NCI-H2227 (cell line): Measurements from ENCODE around the gene ZBTB11.
"Not testable (repeated sequence)": the region's sequence is repeated elsewhere in the genome, so short reads cannot be mapped to it uniquely, and the experiment has no call there.

Source experiments
- DNase-seq: peaks from one replicate; lab custom pipeline; 2025; ENCODE audit not compliant: unreplicated experiment; lab: John Stamatoyannopoulos, UW

ZBTB11 gene

GRCh38 chr3:101643861-101644613 lies 32.9 kb downstream of the ZBTB11 start:
- no peak for DNase-seq

- DNase-seq, result no peak
Measured at GRCh38 chr3:101643009-101643844, 33.7 kb downstream of the ZBTB11 start.

GRCh38 chr3:101642441-101642840 lies 34.5 kb downstream of the ZBTB11 start:
- DNase-seq, result no peak

GRCh38 chr3:101641397-101642115 lies 35.4 kb downstream of the ZBTB11 start:
- not testable (repeated sequence) for DNase-seq

DNA sequence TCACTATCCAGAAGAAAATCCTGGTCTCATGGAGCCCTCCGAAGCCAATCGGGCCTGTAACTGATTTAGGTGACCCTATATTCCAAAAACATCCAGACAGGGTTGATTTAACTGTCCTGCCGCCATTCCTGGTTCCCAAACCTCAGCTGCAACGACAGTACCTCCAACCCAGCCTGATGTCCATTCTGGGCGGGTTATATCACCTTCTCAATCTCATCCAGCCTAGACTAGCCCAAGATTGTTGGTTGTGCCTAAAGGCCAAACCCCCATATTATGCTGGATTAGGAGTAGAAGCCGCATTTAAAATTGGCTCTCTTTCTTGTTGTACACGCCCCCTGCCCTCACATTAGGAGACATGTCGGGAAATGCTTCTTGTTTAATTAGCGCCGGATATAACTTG lies 36.7 kb downstream of the ZBTB11 start:
- no peak for DNase-seq

DNA sequence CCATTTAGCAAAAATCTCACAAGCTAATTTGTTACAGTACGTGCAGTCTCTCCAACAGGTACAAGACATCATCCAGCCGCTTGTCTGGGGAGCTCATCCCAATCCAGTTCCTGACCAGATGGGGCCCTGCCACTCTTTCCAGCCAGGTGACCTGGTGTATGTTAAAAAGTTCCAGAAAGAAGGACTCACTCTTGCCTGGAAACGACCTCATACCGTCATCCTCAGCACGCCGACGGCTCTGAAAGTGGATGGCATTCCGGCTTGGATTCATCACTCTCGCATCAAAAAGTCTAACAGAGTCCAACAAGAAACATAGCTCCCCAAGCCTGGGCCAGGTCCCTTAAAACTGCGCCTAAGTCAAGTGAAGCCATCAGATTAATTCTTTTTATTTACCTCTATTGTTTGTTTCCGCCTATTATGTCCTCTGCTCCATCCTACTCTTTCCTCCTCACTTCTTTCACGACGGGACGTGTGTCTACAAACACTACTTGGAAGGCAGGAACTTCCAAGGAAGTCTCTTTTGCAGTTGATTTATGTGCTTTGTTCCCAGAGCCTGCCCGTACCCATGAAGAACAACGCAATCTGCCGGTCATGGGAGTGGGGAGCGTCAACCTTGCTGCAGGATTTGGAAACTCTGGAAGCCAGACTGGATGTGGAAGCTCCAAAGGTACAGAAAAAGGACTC lies 37.5 kb downstream of the ZBTB11 start:
- DNase-seq, result no peak

GRCh38 chr3:101638261-101638745 lies 38.6 kb downstream of the ZBTB11 start:
- peak; percentile 24 for DNase-seq

DNA sequence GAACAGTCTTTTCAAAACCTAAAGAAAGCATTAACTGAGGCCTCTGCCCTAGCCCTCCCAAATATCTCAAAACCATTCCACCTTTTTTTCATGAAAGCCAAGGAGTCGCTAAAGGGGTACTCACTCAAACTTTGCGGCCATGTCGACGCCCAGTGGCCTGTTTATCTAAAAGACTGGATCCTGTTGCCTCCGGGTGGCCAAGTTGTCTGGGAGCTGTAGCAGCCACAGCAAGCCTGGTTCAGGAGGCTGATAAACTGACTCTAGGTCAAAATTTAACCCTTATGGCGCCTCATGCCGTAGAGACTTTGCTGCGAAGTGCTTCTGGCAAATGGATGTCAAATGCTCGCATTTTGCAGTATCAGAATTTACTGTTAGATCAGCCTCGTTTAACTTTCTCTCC lies 39.5 kb downstream of the ZBTB11 start:
- DNase-seq, result no peak

- peak; percentile 59 for DNase-seq
Measured at GRCh38 chr3:101635954-101636798, 40.8 kb downstream of the ZBTB11 start.

- no peak for DNase-seq
Measured at GRCh38 chr3:101635345-101635744, 41.6 kb downstream of the ZBTB11 start.

DNA sequence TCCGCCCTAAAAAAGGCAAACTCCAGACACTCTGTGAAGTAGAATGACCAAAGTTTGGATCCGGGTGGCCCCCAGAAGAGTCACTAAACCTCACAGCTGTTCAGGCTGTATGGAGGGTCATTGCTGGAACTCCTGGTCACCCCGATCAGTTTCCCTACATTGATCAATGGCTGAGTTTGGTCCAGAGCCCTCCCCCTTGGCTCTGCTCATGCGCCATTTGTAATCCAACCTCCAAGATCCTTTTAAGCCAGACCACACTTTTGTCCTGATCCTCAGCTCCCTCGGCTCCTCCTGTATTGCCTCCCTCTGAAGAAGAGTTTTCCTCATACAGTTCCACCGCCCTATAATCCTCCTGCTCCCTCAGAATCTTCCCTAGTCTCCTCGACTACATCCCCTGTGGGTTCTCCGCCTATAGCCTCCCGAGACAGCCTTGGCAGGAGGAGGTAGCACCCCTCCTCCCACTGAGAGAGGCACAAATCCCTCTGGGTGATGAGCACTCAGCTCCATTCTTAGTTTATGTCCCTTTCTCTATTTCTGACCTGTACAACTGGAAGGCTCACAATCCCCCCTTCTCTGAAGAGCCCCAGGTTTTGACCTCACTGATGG lies 42.2 kb downstream of the ZBTB11 start:
- no peak for DNase-seq

DNA sequence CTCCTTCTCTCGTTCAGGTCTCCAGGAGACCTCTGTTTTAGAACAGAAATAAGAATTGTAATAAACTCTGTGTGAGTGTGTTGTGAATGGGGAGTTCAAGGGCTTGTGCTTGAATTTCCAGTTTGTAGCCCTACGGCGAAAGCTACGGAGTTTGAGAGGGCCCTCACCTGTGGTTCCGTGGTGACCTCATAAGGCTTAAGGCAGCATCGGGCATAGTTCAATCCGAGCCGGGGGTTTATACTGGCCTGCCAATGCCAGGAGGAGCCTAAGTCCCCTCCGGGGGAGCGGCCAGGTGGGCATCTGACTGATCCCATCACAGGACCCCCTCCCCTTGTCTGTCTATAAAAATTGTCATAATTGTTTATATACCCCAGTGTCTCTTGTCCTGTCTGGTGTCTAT lies 43.7 kb downstream of the ZBTB11 start:
- no peak for DNase-seq

DNA sequence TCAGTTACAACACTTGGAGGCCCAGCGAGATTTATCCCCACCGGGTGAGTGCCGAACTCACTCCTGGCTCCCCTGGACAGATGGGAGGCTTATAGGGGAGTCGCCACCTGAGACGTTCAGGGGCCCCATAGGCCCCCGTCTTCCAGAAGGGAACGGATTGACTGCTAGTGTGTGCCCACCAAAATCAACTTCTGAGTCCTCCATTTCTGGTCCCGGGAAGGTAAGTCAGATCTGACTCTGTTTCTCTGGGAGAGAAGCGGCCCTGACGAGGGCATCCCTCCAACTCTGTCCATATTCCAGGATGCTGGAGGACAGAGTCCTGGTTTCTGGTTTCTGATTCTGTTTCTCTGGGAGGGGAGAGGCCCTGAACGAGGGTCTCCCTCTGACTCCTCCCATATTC lies 44.3 kb downstream of the ZBTB11 start:
- no peak for DNase-seq

DNA sequence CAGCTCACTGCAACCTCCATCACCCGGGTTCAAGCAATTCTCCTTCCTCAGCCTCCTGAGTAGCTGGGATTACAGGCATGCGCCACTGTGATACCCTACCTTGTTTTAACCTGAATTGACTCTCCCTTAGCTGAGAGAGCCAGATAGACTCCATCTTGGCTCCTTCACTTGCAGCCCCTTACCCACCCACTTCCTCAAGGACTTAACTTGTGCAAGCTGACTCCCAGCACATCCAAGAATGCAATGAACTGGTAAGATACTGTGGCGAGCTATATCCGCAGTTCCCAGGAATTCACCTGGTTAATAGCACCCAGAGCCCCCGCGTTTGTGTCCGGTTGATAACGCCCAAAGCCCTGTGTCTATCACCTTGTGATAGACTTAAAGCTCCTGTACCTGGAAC lies 45.0 kb downstream of the ZBTB11 start:
- not testable (repeated sequence) for DNase-seq

DNA sequence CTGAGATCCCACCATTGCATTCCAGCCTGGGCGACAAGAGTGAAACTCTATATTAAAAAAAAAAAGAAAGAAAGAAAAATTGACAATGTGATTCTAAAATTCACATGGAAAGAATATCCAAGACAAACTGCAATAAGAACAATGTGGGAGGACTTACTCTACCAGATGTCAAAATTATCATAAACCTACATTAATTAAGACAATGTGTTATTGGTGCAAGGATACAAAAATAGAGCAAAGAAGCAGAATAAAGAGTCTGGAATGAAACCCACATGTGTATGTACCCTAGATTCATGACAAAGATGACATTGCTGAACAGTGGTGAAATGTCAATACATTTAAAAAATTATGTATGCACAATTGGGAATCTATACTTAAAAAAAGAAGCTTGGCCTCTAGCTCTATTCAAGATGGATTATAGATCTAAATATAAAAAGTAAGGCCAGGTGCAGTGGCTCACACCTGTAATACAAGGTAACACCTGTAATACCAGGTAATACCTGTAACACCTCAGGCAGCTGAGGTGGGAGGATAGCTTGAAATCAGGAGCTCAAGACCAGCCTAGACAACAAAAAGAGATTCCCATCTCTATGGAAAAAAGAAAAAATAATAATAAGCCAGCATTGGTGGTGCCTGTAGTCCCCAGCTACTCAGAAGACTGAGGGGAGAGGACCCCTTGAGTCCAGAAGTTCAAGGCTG lies 45.7 kb downstream of the ZBTB11 start:
- no peak for DNase-seq

- DNase-seq, result no peak
Measured at GRCh38 chr3:101629219-101629618, 47.7 kb downstream of the ZBTB11 start.

- DNase-seq, result no peak
Measured at GRCh38 chr3:101625879-101626278, 51.1 kb downstream of the ZBTB11 start.

DNA sequence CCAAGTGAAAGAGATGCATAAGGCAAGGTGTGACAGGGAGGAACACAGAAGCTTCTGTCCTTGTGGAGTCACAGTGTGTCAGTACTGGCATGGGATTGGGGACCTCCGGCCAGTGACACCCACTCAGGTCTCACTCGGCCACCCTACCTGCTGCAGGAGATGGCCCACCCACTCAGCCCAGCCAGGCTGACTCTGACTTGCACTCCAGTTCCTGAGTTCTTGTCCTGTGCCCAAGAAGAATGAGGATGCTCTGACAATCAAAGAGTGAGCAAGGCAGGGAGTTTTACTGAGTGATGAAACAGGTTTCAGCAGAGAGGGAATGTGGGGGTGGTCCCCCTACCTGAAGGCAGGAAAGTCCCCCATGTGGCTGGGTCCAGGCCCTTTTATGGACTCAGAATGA lies 52.1 kb downstream of the ZBTB11 start:
- DNase-seq, result no peak

GRCh38 chr3:101623656-101624055 lies 53.3 kb downstream of the ZBTB11 start:
- DNase-seq, result no peak
